HEK293T (cell line): ENCODE results near the gene COG2.

ENCODE experiments used
- CTCF ChIA-PET: fragments of 350-600 bp; formaldehyde crosslinking; extraction: SDS; loops from one replicate; lab custom pipeline; 2021; ENCODE audit warnings: antibody characterized with exemption, inconsistent platforms; lab: Yijun Ruan, JAX
- POLR2A ChIA-PET: fragments of 350-600 bp; formaldehyde crosslinking; extraction: SDS; loops from one replicate; lab custom pipeline; 2020; ENCODE audit warnings: antibody characterized with exemption, inconsistent platforms; lab: Yijun Ruan, JAX
- DNase-seq: peaks from one replicate; pipeline ENCODE4 v3.0.0; 2012; ENCODE audit warnings: mixed read lengths; ENCODE audit errors: extremely low spot score
- ARNT ChIP-seq: fragments of 450-650 bp; IDR thresholded peaks from 2 replicates; pipeline ENCODE4 v1.6.1; 2017; ENCODE audit warnings: mild to moderate bottlenecking
- BHLHE40 ChIP-seq: fragments of 450-650 bp; IDR thresholded peaks from 2 replicates; pipeline ENCODE4 v1.6.1; 2016; ENCODE audit warnings: mild to moderate bottlenecking, moderate library complexity, borderline replicate concordance
- CTBP1 ChIP-seq: fragments of 450-650 bp; IDR thresholded peaks from 2 replicates; pipeline ENCODE4 v1.6.1; 2016; ENCODE audit warnings: borderline replicate concordance
- ELF4 ChIP-seq: fragments of 450-650 bp; IDR thresholded peaks from 2 replicates; pipeline ENCODE4 v1.6.1; 2017; ENCODE audit warnings: antibody characterized with exemption
- FOXA1 ChIP-seq: fragments of 450-650 bp; IDR thresholded peaks from 2 replicates; pipeline ENCODE4 v1.6.1; 2016; ENCODE audit warnings: mild to moderate bottlenecking
- FOXK2 ChIP-seq: fragments of 450-650 bp; IDR thresholded peaks from 2 replicates; pipeline ENCODE4 v1.6.1; 2016; ENCODE audit warnings: mild to moderate bottlenecking
- FOXM1 ChIP-seq: fragments of 450-650 bp; IDR thresholded peaks from 2 replicates; pipeline ENCODE4 v1.6.1; 2017; ENCODE audit warnings: mild to moderate bottlenecking, borderline replicate concordance
- HDGF ChIP-seq: fragments of 450-650 bp; IDR thresholded peaks from 2 replicates; pipeline ENCODE4 v1.6.1; 2017; ENCODE audit warnings: antibody characterized with exemption, borderline replicate concordance
- L3MBTL2 ChIP-seq: fragments of 450-650 bp; conservative IDR thresholded peaks from 2 replicates; pipeline ENCODE4 v1.6.1; 2016; ENCODE audit warnings: mild to moderate bottlenecking
- LEF1 ChIP-seq: fragments of 450-650 bp; IDR thresholded peaks from 2 replicates; pipeline ENCODE4 v1.6.1; 2017; ENCODE audit warnings: mild to moderate bottlenecking, borderline replicate concordance
- NFRKB ChIP-seq: fragments of 450-650 bp; IDR thresholded peaks from 2 replicates; pipeline ENCODE4 v1.6.1; 2016; ENCODE audit warnings: mild to moderate bottlenecking, moderate library complexity
- SP1 ChIP-seq: fragments of 450-650 bp; IDR thresholded peaks from 2 replicates; pipeline ENCODE4 v1.6.1; 2017
- SUZ12 ChIP-seq: fragments of 450-650 bp; IDR thresholded peaks from 2 replicates; pipeline ENCODE4 v1.6.1; 2016; ENCODE audit warnings: mild to moderate bottlenecking
- TARDBP ChIP-seq: fragments of 450-650 bp; IDR thresholded peaks from 2 replicates; pipeline ENCODE4 v1.6.1; 2016
- ZNF384 ChIP-seq: fragments of 450-650 bp; IDR thresholded peaks from 2 replicates; pipeline ENCODE4 v1.6.1; 2016
- TF ChIP-seq, protein P1 (sequence below): fragments of 450-650 bp; IDR thresholded peaks from 2 replicates; pipeline ENCODE4 v1.6.1; 2016

COG2 gene, protein sequence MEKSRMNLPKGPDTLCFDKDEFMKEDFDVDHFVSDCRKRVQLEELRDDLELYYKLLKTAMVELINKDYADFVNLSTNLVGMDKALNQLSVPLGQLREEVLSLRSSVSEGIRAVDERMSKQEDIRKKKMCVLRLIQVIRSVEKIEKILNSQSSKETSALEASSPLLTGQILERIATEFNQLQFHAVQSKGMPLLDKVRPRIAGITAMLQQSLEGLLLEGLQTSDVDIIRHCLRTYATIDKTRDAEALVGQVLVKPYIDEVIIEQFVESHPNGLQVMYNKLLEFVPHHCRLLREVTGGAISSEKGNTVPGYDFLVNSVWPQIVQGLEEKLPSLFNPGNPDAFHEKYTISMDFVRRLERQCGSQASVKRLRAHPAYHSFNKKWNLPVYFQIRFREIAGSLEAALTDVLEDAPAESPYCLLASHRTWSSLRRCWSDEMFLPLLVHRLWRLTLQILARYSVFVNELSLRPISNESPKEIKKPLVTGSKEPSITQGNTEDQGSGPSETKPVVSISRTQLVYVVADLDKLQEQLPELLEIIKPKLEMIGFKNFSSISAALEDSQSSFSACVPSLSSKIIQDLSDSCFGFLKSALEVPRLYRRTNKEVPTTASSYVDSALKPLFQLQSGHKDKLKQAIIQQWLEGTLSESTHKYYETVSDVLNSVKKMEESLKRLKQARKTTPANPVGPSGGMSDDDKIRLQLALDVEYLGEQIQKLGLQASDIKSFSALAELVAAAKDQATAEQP

DNA sequence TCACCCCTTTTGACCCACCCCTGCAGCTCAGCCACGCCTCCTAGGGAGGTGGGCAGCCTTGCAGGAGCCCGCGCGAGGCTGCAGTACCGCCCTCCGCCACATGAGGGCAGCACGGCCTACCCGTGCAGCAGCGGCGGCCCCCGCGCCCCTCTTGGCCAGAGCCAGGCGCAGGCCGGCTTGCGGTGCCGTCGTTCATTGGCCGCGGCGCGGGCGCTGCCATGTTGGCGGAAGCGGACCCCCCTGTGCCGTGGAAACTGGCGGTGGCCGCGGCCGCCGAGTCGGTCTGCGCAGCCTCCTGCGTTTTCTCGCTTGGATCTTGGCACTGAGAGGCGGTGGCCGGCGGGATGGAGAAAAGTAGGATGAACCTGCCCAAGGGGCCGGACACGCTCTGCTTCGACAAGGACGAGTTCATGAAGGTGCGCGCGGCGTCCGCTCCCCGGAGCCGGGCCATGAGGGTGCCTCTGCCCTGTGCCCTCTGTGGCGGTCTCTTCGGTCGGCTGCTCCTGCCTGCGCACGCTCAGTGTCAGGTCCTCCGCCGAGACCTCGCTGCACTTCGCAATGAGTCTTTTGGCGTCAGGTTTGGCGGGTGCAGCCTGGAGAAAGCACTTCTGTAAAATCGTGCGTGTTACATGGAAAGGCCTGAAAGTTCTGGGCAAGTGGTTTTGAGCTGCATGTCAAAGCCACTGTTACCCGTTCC lies at the start of gene COG2:
Gene COG2 (plus strand): TSS at position 219 of the 697 bp plus-strand sequence. CDS start 126 bp downstream, at position 345.
- POLR2A ChIA-PET: interaction anchor here (0.6 to 1.8 kb wide), 7 partner anchors 9 to 154 kb away, joined by 3 to 9 read pairs (median 3); no protein-coding TSS in a partner anchor
- DNase-seq: peak; percentile 99
- TF ChIP-seq ELF4 (peak; percentile 69), FOXM1 (peak; percentile 79; the same call in 1 of the 2 replicates), CTBP1 (peak; percentile 86), L3MBTL2 (0 out of 2 replicates have a peak, but pooled peaks have one; percentile 29), HDGF (peak; percentile 85; the same call in 1 of the 2 replicates), TARDBP (no peak)
- TF ChIP-seq, protein P1, sequence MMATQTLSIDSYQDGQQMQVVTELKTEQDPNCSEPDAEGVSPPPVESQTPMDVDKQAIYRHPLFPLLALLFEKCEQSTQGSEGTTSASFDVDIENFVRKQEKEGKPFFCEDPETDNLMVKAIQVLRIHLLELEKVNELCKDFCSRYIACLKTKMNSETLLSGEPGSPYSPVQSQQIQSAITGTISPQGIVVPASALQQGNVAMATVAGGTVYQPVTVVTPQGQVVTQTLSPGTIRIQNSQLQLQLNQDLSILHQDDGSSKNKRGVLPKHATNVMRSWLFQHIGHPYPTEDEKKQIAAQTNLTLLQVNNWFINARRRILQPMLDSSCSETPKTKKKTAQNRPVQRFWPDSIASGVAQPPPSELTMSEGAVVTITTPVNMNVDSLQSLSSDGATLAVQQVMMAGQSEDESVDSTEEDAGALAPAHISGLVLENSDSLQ: no peak
- CTCF ChIA-PET: interaction anchor here (0.5 to 1.7 kb wide), 15 partner anchors 9 to 1002 kb away, joined by 3 to 4 read pairs (median 3); no protein-coding TSS in a partner anchor

DNA sequence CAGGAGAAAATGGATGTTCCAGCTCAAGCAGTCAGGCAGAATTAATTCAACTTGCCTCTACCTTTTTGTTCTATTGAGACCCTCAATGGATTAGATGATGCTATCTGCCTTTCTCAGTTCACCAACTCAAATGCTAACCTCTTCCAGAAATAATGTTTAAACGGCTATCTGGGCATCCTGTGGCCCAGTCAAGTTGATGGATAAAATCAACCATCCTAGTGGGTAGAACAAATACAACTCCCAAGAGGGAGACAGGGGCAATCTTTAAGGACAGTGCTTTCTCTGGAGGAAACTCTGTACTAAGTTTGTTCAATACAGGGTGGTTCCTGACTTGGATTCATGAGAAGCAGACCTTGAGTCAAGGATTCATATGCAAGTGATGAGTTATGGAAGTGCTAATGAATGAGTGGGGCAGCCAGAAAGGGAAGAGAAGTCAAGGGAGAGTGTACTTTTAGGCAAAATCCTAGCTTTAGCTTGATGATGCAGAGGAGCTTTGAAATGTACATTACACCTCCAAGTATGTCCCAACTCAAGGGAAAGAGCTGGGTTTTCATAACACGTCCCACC lies 49.4 kb upstream of the COG2 start:
- ChIA-PET CTCF (interaction anchor here (0.6 kb wide), 1 partner anchor 190 kb away, joined by 3 read pairs; no protein-coding TSS in a partner anchor), POLR2A (no interaction called here)
- DNase-seq: no peak
- TF ChIP-seq SUZ12: no peak
- TF ChIP-seq FOXA1: no peak
- no peak for TF ChIP-seq LEF1
- TF ChIP-seq ELF4: no peak
- no peak for TF ChIP-seq ZNF384

DNA sequence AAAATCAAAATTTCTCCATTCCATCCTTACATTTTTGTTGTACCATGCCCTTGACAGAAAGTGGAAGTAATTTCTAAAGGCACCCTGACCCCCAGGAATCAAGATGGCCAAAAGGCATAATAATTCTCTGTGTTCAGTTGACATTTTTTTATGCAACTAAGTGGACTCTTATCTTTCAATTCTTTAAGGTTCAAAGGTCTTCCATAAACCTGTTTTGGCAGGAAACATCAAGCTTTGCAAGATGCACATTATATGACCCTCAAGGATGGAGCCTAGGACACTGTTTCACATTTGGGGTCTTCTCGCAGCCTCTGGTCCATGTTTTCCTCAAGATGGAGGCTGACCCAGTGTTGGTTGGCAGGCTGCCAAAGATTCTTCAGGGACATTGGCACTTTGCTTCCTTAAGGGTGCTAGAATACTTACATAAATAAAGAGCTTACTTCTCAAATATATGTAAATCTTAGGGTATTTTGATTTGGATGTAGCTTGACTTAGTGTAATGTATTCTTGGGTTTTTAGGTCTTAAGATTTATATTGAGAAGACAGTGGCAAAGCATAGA lies 48.0 kb upstream of the COG2 start:
- ChIA-PET POLR2A (no interaction called here), CTCF (no interaction called here)
- no peak for DNase-seq
- TF ChIP-seq, protein P1: no peak
- no peak for TF ChIP-seq SP1
- TF ChIP-seq SUZ12: no peak
- no peak for TF ChIP-seq ARNT
- TF ChIP-seq BHLHE40: no peak
- no peak for TF ChIP-seq NFRKB
- TF ChIP-seq ZNF384: no peak
- no peak for TF ChIP-seq HDGF
- no peak for TF ChIP-seq L3MBTL2
- no peak for TF ChIP-seq FOXK2
- TF ChIP-seq FOXA1: no peak
- no peak for TF ChIP-seq LEF1
- TF ChIP-seq ELF4: no peak
- no peak for TF ChIP-seq TARDBP
- no peak for TF ChIP-seq CTBP1
- no peak for TF ChIP-seq FOXM1

DNA sequence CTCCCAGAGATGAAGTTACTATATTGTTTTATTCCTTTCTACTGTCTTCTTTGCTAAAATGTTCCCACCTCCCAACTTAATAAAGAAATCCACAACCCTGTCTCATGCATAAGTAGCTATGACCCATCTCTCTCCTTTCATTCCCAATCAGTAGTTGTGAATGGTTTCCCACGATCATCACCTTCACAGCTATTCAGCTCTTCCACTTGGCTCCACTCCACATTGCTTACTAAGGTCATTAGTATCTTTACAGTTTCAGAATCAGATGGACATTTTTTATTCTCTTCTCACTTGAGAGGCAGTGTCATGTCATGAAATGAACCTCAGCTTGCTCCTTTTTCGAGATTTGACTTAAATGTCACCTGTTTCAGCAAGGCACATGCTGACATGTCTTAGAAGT lies 47.1 kb upstream of the COG2 start:
- POLR2A ChIA-PET: no interaction called here
- TF ChIP-seq NFRKB (no peak), SUZ12 (no peak), ARNT (no peak), HDGF (no peak)
- no peak for DNase-seq
- CTCF ChIA-PET: no interaction called here

DNA sequence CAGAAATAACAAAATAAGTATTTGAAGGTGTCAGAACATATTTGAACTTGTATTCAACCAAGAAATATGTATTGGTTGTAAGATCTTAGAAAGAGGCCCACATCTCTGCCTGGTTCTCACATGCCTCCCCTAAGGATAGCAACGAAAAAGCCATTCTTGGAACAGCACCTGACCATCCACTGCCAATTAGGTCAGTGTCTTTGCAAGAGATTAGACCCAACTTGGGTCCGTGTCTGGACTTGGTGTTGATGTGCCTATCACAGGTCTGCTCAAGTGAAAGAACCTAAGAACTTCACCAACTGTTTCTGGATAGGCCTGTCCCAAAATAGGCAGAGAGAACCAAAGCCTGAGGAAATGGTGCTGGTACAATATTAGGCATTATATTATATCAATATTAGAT lies 46.0 kb upstream of the COG2 start:
- CTCF ChIA-PET: no interaction called here
- DNase-seq: no peak
- POLR2A ChIA-PET: no interaction called here
- TF ChIP-seq SUZ12: no peak
- TF ChIP-seq FOXK2: no peak
- no peak for TF ChIP-seq TARDBP
- TF ChIP-seq SP1: no peak
- TF ChIP-seq LEF1: no peak
- no peak for TF ChIP-seq FOXA1
- TF ChIP-seq L3MBTL2: no peak
- no peak for TF ChIP-seq FOXM1
- TF ChIP-seq HDGF: no peak
- no peak for TF ChIP-seq ARNT
- no peak for TF ChIP-seq BHLHE40

DNA sequence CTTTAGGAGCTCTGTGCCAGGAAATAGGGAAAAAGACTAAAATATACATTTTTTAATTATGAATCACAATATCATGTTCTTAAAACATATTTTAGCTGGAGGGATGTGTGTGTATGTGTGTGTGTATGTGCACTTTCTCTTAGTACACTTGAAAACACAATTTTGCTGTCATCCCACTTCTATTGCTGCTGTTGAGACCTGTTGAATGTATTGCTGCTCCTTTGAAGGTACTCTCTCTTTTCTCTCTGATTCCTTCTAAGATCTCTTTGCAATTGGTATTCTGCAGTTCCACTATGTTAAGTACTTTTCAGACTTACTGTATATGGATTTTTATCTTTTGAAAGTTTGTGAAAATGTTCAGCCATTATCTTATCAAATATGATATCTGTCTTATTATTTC lies 43.5 kb upstream of the COG2 start:
- TF ChIP-seq FOXA1 (no peak), ARNT (no peak), SUZ12 (no peak), HDGF (no peak), ZNF384 (no peak), ELF4 (no peak), SP1 (no peak), BHLHE40 (no peak), L3MBTL2 (no peak), TARDBP (no peak), LEF1 (no peak), FOXK2 (no peak), CTBP1 (no peak), NFRKB (no peak), FOXM1 (no peak)
- TF ChIP-seq, protein P1: no peak
- ChIA-PET POLR2A (no interaction called here), CTCF (no interaction called here)
- no peak for DNase-seq
